ENCODE data around the gene HS3ST5. TPM values are rescaled to one million over a fixed set of nuclear protein-coding genes. Genes with fewer than 3 reads are reported as not detected.

HS3ST5 gene
- total RNA-seq, 1 donor from 2014 or later, result not detected

DNA sequence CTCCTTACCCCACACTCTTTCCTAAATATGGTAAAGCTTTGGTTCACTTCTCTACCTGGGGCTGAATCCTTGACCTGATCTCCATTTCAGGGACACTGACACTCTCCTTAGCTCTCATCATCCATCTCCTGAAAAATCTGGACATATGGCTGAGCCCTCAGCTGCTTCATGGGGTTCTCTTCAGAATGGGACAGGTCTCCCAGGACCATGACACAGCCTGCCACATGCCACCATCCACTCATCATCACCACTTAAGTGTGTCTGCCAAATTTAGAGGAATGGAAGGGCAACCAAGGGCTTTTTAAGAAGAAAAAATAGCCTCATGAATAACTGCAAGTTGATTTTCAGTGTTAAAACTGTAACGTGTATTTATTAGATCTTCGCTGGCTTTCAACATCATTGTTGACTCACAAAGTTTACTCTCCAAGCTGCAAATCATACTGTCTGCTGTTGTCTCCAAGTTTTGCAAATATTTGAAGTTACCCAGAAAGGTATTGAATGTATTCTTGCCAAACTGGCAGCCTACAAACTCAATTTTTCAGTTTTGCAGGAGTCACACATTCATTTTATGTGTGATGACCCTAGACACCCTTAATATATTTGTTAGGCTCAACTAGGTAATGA is 41.1 kb downstream of the HS3ST5 start:
- TF ChIP-seq, protein P1, sequence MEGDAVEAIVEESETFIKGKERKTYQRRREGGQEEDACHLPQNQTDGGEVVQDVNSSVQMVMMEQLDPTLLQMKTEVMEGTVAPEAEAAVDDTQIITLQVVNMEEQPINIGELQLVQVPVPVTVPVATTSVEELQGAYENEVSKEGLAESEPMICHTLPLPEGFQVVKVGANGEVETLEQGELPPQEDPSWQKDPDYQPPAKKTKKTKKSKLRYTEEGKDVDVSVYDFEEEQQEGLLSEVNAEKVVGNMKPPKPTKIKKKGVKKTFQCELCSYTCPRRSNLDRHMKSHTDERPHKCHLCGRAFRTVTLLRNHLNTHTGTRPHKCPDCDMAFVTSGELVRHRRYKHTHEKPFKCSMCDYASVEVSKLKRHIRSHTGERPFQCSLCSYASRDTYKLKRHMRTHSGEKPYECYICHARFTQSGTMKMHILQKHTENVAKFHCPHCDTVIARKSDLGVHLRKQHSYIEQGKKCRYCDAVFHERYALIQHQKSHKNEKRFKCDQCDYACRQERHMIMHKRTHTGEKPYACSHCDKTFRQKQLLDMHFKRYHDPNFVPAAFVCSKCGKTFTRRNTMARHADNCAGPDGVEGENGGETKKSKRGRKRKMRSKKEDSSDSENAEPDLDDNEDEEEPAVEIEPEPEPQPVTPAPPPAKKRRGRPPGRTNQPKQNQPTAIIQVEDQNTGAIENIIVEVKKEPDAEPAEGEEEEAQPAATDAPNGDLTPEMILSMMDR (IDR thresholded peaks at IDR 0.05), result no peak
- H3K27ac Mint-ChIP-seq, result no peak overlapping the region
- no peaks in the 10 kb centered on the region for H3K36me3 Mint-ChIP-seq (ENCODE audit: low read depth)
- H3K27me3 Mint-ChIP-seq, result no peaks in the 10 kb centered on the region
- POLR2A ChIA-PET, result no interaction called here
- H3K4me1 Mint-ChIP-seq, result no peaks in the 10 kb centered on the region
- CTCF ChIA-PET, result no interaction called here
- DNase-seq (no peak), ATAC-seq (ENCODE audit: low read depth) (no peak)
- H3K4me3 Mint-ChIP-seq, result no peak overlapping the region
- H3K9me3 Mint-ChIP-seq, result no peaks in the 10 kb centered on the region
- intact Hi-C loops (cut with micrococcal nuclease), result loop anchor here (10.0 kb wide), 3 partner anchors 207 to 1517 kb away; no protein-coding TSS in a partner anchor

DNA sequence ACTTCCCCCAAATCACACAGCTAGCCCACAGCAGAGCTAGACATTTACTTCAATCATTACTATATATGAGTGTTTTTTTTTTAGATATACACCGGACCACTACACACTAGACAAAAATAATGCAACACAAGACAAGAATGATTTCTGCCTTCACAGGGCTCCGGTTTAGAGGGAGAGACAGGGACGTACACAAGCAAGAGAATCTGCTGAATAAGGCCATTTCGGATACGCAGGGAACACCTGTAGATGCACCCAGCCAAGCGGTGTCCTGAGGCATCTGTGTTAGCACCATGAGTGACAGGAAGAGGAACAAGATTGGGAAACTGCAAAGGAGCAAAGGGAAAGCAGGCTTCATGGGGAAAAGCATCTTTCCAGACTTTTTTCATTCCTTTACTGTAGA is 45.7 kb downstream of the HS3ST5 start:
- intact Hi-C loops (cut with micrococcal nuclease), result no loop called here
- ATAC-seq (ENCODE audit: low read depth) (no peak), DNase-seq (no peak)
- Mint-ChIP-seq H3K27ac (no peak overlapping the region), H3K36me3 (ENCODE audit: low read depth) (no peaks in the 10 kb centered on the region), H3K9me3 (no peaks in the 10 kb centered on the region), H3K4me3 (no peak overlapping the region), H3K4me1 (no peaks in the 10 kb centered on the region), H3K27me3 (no peaks in the 10 kb centered on the region)
- ChIA-PET POLR2A (no interaction called here), CTCF (no interaction called here)
- TF ChIP-seq, protein P1 (IDR thresholded peaks at IDR 0.05), result no peak

DNA sequence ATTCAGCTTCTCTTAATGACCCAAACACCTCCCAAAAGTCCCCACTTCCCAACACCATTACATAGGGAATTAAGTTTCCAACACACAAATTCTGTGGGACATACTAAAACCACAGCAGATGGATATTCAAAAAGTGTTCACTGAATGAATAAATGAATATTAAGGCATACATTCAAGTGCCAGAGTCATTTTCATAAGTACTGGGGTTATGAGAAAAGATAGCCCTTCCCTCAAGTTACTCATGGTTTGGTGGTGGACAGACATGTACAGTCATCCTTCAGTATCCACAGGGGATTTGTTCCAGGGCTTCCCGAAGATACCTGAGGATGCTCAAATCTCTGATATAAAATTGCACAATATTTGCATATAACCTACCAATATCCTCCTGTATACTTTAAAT is 50.4 kb downstream of the HS3ST5 start:
- Mint-ChIP-seq H3K9me3 (no peaks in the 10 kb centered on the region), H3K4me1 (no peaks in the 10 kb centered on the region), H3K36me3 (ENCODE audit: low read depth) (no peaks in the 10 kb centered on the region), H3K4me3 (no peak overlapping the region), H3K27me3 (no peaks in the 10 kb centered on the region), H3K27ac (no peak overlapping the region)
- no peak for ATAC-seq (ENCODE audit: low read depth)
- intact Hi-C loops (cut with micrococcal nuclease), result no loop called here
- TF ChIP-seq, protein P1 (IDR thresholded peaks at IDR 0.05), result no peak
- DNase-seq, result no peak
- ChIA-PET POLR2A (no interaction called here), CTCF (no interaction called here)

DNA sequence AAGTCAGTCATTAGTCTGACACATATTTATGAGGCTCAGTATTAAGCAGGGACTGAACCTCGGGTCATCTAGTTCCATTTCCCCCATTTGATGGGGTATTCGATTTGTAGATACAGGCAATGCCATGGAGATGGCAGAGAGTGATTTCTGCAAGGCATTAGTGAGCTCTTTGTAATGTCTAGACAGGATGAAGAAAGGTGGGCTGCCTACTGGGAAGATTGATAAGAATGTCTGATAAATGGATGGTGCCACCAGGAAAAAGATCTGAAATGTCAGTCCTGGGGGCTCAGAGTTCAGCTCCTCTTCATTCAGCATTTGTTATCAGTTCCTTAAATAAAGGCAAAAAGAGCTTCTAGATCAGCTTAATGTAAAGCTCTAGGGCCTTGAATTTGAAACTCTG is 51.4 kb downstream of the HS3ST5 start:
- ChIA-PET POLR2A (no interaction called here), CTCF (no interaction called here)
- H3K4me3 Mint-ChIP-seq, result no peak overlapping the region
- no peaks in the 10 kb centered on the region for H3K36me3 Mint-ChIP-seq (ENCODE audit: low read depth)
- TF ChIP-seq, protein P1 (IDR thresholded peaks at IDR 0.05), result no peak
- no peak overlapping the region for H3K27ac Mint-ChIP-seq
- intact Hi-C loops (cut with micrococcal nuclease), result no loop called here
- no peaks in the 10 kb centered on the region for H3K4me1 Mint-ChIP-seq
- no peaks in the 10 kb centered on the region for H3K27me3 Mint-ChIP-seq
- no peak for DNase-seq
- ATAC-seq (ENCODE audit: low read depth), result no peak
- no peaks in the 10 kb centered on the region for H3K9me3 Mint-ChIP-seq

DNA sequence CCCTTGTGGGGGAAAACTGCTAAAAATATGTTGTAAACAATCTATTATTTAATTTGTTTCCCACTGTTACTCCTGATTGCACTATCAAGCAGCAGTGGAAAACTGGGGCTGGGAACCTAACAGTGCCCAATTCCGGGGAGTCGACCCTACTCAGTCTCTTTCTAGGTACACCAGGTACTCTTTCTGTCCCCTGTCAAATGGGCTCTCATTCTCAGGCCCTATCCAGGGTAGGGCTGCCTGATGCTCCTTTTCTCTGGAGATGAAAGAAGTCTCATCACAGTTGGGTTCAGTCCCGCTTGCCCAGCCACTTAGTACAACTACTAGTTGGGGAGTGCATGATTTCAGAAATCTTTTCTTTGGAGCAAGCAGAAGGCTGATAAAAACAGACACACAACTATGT is 52.0 kb downstream of the HS3ST5 start:
- H3K36me3 Mint-ChIP-seq (ENCODE audit: low read depth), result no peaks in the 10 kb centered on the region
- H3K9me3 Mint-ChIP-seq, result no peaks in the 10 kb centered on the region

More for the DNA sequence above, 52.0 kb downstream of the HS3ST5 start:
- Mint-ChIP-seq H3K4me1 (no peaks in the 10 kb centered on the region), H3K27ac (no peak overlapping the region), H3K27me3 (no peaks in the 10 kb centered on the region), H3K4me3 (no peak overlapping the region)
- intact Hi-C loops (cut with micrococcal nuclease), result no loop called here
- DNase-seq (no peak), ATAC-seq (ENCODE audit: low read depth) (no peak)
- ChIA-PET CTCF (no interaction called here), POLR2A (no interaction called here)
- TF ChIP-seq, protein P1 (IDR thresholded peaks at IDR 0.05), result no peak
